Activated CD4-positive, alpha-beta T cell treated with anti-CD3 and anti-CD28 coated beads, Interleukin-2, amount 50 U/mL, for 4 hours (primary cell): ENCODE measurements around the gene SPATA7.
"Not testable (repeated sequence)": the region's sequence is repeated elsewhere in the genome, so short reads cannot be mapped to it uniquely, and the experiment has no call there.

Experiments
- DNase-seq, 2 experiments: peaks; one replicate each; pipeline ENCODE4 v3.0.0-alpha.2; 2020

The SPATA7 gene

DNA sequence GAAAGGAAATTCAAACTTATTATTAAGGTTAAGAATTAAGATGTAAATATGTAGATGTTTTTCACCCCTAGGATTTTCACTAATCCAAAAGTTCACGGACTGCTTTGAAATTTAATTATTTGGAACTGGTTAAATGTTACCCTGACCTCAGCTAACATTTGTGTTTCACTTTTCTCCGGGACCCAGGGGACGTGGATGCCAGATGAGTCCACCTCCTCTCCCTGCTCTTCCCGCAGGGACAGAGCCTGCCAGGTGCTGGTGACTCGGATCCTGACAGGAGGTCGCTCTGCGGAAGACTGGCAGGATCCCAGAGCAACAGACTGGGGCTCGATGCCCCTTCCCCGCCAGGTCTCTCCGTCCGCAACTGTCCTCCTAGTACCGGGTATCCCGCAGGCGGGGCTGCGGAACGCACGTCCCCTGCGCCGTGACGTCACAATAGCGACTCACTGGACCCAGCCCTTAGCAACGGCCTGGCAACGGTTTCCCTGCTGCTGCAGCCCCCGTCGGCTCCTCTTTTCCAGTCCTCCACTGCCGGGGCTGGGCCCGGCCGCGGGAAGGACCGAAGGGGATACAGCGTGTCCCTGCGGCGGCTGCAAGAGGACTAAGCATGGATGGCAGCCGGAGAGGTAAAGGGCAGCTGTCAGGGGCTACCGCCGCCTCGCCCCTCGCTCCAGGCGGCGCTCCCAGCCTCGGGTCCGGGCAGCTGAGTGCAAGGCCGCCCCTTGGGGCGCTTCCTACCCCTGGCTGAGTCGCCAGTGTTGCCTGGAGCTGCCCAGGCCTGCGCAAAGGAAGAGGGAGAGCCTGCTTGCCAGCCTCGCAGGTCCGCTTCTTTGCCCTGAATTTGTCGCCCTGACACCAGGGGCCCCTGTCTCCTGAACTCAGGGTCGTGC, at the start of gene SPATA7:
SPATA7 (plus strand) TSS at position 446 of the 890 bp plus-strand sequence; CDS start at position 608, 162 bp downstream.
- peak; percentile 67 to 77 for DNase-seq

DNA sequence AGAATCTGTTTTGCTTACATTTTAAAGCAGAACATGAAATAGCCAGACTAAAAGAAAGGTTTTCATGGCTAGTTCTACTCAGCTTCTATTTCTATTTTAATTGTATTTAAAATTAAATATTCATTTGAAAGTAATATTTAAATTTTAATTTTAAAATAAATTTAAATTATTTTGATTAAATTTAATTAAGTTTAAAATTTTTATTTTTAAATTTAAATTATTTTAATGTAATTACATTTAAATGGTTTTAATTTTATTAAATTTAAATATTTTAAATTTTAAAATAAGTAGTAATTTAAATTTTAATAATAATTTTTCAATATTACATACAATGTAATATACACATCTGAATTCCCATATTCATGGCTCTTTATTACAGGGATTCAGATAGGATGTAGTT, 45.1 kb upstream of the SPATA7 start:
- no peak for DNase-seq

- DNase-seq = no peak
These were observed 42.5 kb upstream of the SPATA7 start for GRCh38 chr14:88342980-88343379.

DNA sequence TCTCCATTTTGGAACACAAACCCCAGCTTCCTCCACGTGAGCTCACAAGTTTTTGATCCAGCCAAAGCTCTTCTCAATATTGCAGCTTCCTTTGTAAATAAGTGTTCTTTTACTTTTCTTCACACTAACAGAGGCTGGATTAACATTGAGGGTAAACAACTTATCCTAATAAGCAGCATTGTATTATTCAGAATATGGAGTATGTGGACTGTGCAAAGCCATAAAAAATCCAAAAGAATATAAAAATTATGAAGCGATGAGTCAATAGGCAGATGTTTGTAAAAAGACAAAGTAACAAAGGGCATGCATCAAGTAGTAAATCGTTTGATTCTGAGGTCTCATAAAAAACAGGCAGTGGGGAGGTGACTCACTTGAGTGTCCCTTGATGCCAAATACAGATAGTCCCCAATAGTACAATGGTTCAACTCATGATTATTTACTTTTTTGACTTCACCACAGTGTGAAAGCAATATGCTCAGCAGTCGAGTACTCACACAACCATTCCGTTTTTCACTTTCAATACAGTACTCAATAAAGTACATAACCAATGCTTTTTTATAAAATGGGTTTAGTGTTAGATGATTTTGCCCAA, 39.3 kb upstream of the SPATA7 start:
- DNase-seq = no peak

- DNase-seq = no peak
These were observed 36.9 kb upstream of the SPATA7 start for GRCh38 chr14:88348546-88348945.

DNA sequence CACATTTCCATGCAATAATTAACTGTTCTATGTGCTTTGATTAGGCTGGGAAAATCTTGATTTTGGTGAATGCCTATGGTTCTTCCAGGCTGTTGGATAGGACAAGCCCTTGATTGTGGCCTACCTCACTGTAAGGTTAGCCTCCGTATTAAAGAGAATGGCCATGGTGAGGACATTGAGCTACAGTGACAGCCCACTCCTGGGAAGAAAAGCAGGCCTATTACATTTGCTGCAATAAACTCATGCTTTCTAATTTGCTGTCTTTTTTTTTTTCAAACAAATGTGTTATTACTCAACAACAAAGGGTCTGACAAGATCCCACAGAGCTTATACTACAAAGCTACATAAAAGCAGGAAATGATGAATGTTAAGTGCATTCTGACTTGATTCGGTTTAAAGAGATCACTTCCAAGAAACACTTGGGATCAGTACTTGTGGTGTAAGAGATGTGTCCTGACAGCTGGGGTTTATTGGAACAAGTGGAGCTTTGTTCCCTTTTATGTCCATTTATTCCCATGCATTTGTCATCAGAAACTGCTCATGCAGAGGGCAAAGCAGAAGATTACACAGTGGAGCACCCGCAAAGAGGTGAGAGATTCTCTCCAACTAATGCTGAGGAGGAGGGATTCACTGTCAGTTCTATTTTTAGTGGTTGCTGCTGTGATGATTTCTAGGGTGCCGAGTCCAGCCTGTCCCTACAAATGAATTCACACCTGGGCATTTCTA, 33.3 kb upstream of the SPATA7 start:
- DNase-seq = no peak

DNA sequence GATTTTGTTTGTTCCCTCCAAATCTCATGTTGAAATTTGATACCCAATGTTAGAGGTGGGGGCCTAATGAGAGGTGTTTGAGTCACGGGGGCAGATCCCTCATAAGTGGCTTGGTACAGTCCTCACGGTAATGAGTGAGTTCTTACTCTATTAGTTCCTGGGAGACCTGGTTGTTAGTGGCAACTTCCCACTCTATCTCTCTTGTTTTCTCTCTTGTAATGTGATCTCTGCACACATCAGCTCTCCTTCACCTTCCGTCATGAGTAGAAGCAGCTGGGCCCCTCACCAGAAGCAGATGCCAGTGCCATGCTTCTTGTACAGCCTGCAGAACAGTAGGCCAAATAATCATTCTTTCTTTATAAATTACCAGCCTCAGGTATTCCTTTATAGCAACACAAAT, 32.8 kb upstream of the SPATA7 start:
- DNase-seq = no peak

DNA sequence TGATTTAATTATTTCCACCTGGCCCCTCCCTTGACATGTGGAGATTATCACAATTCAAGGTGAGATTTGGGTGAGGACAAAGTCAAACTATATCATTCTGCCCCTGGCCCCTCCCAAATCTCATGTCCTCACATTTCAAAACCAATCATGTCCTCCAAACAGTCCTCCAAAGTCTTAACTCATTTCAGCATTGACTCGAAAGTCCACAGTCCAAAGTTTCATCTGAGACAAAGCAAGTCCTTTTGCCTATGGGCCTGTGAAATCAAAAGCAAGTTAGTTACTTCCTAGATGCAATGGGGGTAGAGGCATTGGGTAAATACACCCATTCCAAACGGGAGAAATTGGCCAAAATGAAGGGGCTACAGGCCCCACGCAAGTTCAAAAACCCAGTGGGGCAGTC, 31.1 kb upstream of the SPATA7 start:
- no peak for DNase-seq

DNA sequence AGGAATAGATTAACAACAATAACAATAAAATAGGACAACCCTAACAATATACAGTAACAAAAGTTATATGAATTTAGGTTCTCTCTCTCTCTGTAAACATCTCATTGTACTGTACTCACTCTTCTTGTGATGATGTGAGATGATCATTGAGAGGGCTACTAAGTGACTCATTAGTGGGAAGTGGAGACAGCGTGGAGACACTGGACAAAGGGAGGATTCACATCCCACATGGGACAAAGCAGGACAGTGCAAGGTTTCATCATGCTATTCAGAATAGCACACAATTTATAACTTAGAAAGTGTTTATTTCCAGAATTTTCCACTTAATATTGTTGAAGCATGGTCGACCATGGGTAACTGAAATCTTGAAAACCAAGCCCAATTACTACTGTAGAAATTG, 26.0 kb upstream of the SPATA7 start:
- DNase-seq = no peak

DNA sequence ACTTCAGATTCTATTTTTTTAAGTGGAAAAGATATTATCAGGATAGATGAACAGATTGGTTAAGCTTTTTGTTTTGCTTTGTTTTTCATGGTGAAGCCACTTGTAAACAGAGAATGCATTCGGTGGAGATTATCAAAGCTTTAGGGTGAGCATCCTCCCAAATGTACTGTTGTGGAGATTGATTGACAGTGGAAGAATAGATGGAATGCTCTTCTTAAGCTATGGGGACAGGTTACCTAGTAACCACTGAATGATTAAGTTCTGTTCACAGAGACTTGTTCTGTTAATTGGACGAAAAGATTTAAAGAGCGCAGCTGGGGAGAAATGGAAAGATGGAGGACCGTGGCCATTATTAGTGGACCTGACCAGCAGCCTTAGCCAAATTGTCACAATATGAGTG, 21.8 kb upstream of the SPATA7 start:
- no peak for DNase-seq

DNA sequence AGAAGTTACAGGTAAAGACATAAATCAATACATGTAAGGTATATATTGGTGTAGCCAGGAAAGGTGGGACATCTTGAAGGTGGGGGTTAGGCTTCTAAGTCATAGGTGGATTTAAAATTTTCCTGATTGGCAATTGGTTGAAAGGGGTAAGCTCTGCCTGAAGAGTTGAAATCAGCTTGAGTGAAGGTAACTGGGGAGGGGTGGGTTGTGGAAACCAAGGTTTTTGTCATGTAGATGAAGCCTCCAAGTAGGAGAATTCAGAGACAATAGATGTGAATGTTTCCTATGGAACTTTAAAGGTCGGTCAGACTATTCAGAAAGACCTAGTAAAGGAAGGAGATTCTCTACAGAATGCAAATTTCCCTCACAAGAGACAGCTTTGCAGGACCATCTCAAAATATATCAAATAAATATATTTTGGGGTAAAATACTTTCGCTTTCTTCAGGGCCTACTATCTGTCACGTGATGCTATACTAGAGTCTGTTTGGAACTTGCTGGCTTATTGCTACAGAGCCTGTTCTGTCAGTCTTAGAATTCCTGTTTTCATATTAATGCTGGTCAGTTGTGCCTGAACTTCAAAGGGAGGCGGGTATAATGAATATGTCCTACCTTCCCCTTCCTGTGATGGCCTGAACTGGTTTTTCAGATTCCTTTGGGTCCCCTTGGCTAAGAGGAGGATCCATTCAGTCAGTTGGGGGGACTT, 20.6 kb upstream of the SPATA7 start:
- DNase-seq = no peak

- DNase-seq = no peak
These were observed 16.0 kb upstream of the SPATA7 start for GRCh38 chr14:88369496-88369895.

GRCh38 chr14:88379706-88380343, 5.6 kb upstream of the SPATA7 start:
- DNase-seq = no peak

GRCh38 chr14:88380405-88380804, 5.1 kb upstream of the SPATA7 start:
- DNase-seq = no peak

DNA sequence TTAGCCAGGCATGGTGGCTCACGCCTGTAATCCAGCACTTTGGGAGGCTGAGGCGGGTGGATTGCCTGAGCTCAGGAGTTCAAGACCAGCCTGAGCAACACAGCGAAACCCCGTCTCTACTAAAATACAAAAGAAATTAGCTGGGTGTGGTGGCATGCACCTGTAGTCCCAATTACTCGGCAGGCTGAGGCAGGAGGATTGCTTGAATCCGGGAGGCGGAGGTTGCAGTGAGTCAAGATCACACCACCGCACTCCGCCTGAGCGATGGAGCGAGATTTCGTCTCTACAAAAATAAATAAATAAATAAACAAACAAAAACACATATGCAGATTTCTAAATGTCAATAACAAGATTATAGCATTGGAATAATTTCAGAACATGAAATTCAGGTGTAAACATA, 3.8 kb upstream of the SPATA7 start:
- DNase-seq = not testable (repeated sequence)

GRCh38 chr14:88384718-88385117, 739 bp upstream of the SPATA7 start:
- no peak for DNase-seq

DNA sequence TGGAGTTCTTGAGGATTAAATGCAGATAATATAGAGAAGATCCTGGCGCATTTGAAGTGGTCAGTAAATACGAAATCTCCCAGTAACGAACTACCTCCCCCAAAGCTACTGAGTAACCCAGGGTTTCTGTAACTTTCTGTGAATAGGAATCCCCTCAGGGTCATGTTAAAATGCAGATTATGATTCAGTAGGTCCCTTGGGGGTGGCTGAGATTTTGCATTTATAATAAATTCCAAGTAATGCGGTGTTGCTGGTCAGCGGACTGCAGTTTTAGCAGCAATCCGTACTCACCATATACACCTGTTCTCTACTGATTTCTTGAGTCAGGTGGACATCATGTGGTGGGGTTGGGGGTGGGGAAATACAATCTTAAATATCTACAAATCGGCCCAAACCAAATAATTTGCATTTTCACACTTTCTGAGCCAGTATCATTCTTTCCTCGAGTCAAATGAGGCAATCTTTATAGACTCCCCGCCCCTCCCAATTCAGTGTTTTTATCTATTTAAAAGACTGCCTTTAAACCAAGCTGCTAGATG, 868 bp downstream of the SPATA7 start:
- DNase-seq = no peak

DNA sequence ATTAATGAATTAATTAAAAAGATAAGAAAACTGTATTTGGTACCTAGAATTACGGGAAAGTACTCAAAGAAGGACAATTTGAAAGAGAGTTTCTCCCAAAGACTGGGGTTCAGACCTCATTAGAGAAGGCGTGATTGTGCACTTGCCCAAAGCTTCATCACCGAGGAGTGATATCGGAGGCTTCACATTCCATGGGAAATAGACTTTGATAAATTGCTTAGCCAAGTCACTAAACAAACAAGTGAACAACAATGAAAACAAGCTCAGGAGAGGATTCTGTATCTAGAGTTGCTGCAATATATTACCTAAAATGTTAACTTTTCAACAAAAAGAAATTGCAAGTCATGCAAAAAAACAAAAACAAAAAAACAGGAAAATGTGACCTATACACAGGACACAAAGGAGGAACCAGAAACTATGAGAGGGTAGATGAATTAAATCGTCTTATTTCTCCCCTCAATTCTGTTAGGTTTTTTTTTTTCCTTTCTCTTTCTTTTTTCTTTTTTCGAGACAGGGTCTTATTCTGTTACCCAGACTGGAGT, 3.4 kb downstream of the SPATA7 start:
- DNase-seq = no peak

DNA sequence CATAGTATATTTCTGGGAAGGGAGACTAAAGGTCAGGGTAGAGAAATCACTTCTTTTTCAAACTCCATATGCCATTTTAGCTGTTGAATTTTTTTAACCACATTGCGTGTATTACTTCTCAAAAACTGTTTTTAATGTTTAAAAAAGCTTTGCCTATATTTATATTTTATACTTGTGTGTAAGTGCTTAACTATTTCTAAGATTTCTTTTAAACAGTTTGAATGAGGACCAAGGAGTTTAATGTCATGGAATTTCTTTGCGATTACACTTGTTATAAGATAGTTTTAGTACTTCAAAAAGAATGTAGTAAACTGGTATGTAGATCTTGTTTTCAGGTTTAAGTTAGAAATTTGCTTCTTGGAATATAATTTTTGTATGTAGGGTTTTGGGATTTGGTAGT, 7.2 kb downstream of the SPATA7 start:
- no peak for DNase-seq

GRCh38 chr14:88411039-88411438, 25.6 kb downstream of the SPATA7 start:
- no peak for DNase-seq

- no peak for DNase-seq
These were observed 32.1 kb downstream of the SPATA7 start for GRCh38 chr14:88417594-88417993.

DNA sequence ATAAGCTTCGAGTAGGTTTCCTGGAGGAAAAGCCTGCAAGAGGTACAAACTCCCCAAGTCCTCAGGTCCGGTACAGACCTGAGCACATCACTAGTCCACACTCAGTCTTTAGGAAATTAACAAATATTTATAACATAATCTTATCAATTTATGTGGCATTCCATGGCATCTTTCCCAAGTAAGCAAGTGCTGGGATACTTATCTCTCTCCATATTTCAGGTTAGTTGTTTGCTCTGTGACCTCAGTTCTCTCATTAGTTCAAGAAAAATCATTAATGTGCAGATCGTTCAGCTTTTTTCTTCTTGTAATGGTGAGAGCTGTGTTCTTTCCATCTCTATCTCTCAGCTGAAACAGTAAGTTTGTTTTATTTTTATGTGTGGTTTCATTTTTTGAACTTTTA, 34.7 kb downstream of the SPATA7 start:
- no peak for DNase-seq
